Activated CD8-positive, alpha-beta memory T cell treated with anti-CD3 and anti-CD28 coated beads for 4 hours (primary cell): Measurements from ENCODE around the gene CD247.

Experiments
- DNase-seq, 2 donors: peaks; one replicate each; pipeline ENCODE4 v3.0.0-alpha.2; 2020; ENCODE audit warnings: low read depth in 2 of 2

CD247 gene

GRCh38 chr1:167512046-167512654 lies 6.2 kb downstream of the CD247 start:
- no peak for DNase-seq

GRCh38 chr1:167511374-167511986 lies 6.8 kb downstream of the CD247 start:
- DNase-seq: no peak

GRCh38 chr1:167510881-167511280 lies 7.4 kb downstream of the CD247 start:
- DNase-seq: no peak

GRCh38 chr1:167510244-167510643 lies 8.1 kb downstream of the CD247 start:
- no peak for DNase-seq

- no peak for DNase-seq
Measured at GRCh38 chr1:167509587-167509986, 8.7 kb downstream of the CD247 start.

GRCh38 chr1:167507719-167508118 lies 10.6 kb downstream of the CD247 start:
- no peak for DNase-seq

- DNase-seq: no peak
Measured at GRCh38 chr1:167504467-167504827, 13.9 kb downstream of the CD247 start.

GRCh38 chr1:167503626-167504466 lies 14.5 kb downstream of the CD247 start:
- DNase-seq: no peak

- no peak for DNase-seq
Measured at GRCh38 chr1:167502719-167503462, 15.4 kb downstream of the CD247 start.

- DNase-seq: no peak
Measured at GRCh38 chr1:167502192-167502551, 16.2 kb downstream of the CD247 start.

- DNase-seq: no peak
Measured at GRCh38 chr1:167501515-167502191, 16.7 kb downstream of the CD247 start.

GRCh38 chr1:167500283-167500860 lies 18.0 kb downstream of the CD247 start:
- DNase-seq: no peak

- no peak for DNase-seq
Measured at GRCh38 chr1:167499664-167500101, 18.6 kb downstream of the CD247 start.

GRCh38 chr1:167499106-167499505 lies 19.2 kb downstream of the CD247 start:
- DNase-seq: no peak

- DNase-seq: no peak
Measured at GRCh38 chr1:167496797-167497619, 21.3 kb downstream of the CD247 start.

- DNase-seq: no peak
Measured at GRCh38 chr1:167493372-167493771, 25.0 kb downstream of the CD247 start.

GRCh38 chr1:167492481-167492910 lies 25.8 kb downstream of the CD247 start:
- DNase-seq: no peak

GRCh38 chr1:167491586-167492461 lies 26.5 kb downstream of the CD247 start:
- no peak for DNase-seq

- no peak for DNase-seq
Measured at GRCh38 chr1:167490765-167491164, 27.6 kb downstream of the CD247 start.
